Astrocyte (in vitro differentiated cells and primary cell): ENCODE data around the gene MAK. TPM values are rescaled to one million over a fixed set of nuclear protein-coding genes. Genes with fewer than 3 reads are reported as not detected.

Experiments used
- DNase-seq: peaks from one replicate; pipeline ENCODE4 v3.0.0-alpha.2; 2010; ENCODE audit warnings: low read depth
- FAIRE-seq: peaks from 2 replicates; lab custom pipeline; 2011; peaks lifted over from hg19 to GRCh38; lab: Jason Lieb, UNC
- H2AFZ ChIP-seq: 2 replicates; pipeline ENCODE4 v1.6.0; 2012; ENCODE audit warnings: low read depth, low read length, inconsistent platforms
- H3K27ac ChIP-seq: 2 replicates; pipeline ENCODE4 v1.5.1; 2011; ENCODE audit warnings: low read depth, low read length, inconsistent platforms
- H3K27me3 ChIP-seq: 2 replicates; pipeline ENCODE4 v1.6.0; 2011; ENCODE audit warnings: low read length, inconsistent platforms; ENCODE audit not compliant: insufficient read depth
- H3K36me3 ChIP-seq: 2 replicates; pipeline ENCODE4 v1.5.1; 2011; ENCODE audit warnings: low read length, inconsistent platforms; ENCODE audit not compliant: insufficient read depth
- H3K4me1 ChIP-seq: 2 replicates; pipeline ENCODE4 v1.5.1; 2011; ENCODE audit warnings: low read length, inconsistent platforms; ENCODE audit not compliant: insufficient read depth
- H3K4me2 ChIP-seq: 2 replicates; pipeline ENCODE4 v1.6.0; 2012; ENCODE audit warnings: low read length, inconsistent platforms
- H3K4me3 ChIP-seq: 2 replicates; pipeline ENCODE4 v1.5.1; 2011; ENCODE audit warnings: low read depth, mild to moderate bottlenecking, low read length, inconsistent platforms; ENCODE audit not compliant: insufficient read depth
- H3K79me2 ChIP-seq: 2 replicates; pipeline ENCODE4 v1.6.0; 2012; ENCODE audit warnings: mild to moderate bottlenecking, low read length, inconsistent platforms; ENCODE audit not compliant: insufficient read depth
- H3K9ac ChIP-seq: 2 replicates; pipeline ENCODE4 v1.6.0; 2012; ENCODE audit warnings: mild to moderate bottlenecking, low read length, inconsistent platforms
- H3K9me3 ChIP-seq: 2 replicates; pipeline ENCODE4 v1.5.1; 2012; ENCODE audit warnings: low read depth, mild to moderate bottlenecking, low read length, inconsistent platforms; ENCODE audit not compliant: insufficient read depth
- H4K20me1 ChIP-seq: 2 replicates; pipeline ENCODE4 v1.6.0; 2012; ENCODE audit warnings: low read length, inconsistent platforms; ENCODE audit not compliant: insufficient read depth
- H3K27ac Mint-ChIP-seq: one replicate; pipeline ENCODE4 v1.8.0; 2021; ENCODE audit warnings: mild to moderate bottlenecking, mixed read lengths; ENCODE audit not compliant: unreplicated experiment
- H3K27me3 Mint-ChIP-seq: one replicate; pipeline ENCODE4 v1.8.0; 2021; ENCODE audit warnings: low read depth, mixed read lengths; ENCODE audit not compliant: unreplicated experiment
- H3K36me3 Mint-ChIP-seq: one replicate; pipeline ENCODE4 v1.8.0; 2021; ENCODE audit warnings: low read depth, mixed read lengths; ENCODE audit not compliant: unreplicated experiment
- H3K4me1 Mint-ChIP-seq: one replicate; pipeline ENCODE4 v1.8.0; 2021; ENCODE audit warnings: low read depth, mixed read lengths; ENCODE audit not compliant: unreplicated experiment
- H3K4me3 Mint-ChIP-seq: one replicate; pipeline ENCODE4 v1.8.0; 2021; ENCODE audit warnings: mild to moderate bottlenecking, moderate library complexity, mixed read lengths; ENCODE audit not compliant: unreplicated experiment
- H3K9me3 Mint-ChIP-seq: one replicate; pipeline ENCODE4 v1.8.0; 2021; ENCODE audit warnings: mild to moderate bottlenecking, mixed read lengths; ENCODE audit not compliant: unreplicated experiment
- CTCF ChIP-seq: IDR thresholded peaks from 2 replicates; pipeline ENCODE4 v1.5.1; 2011; ENCODE audit warnings: low read depth, mild to moderate bottlenecking, inconsistent platforms, low read length, moderate library complexity; ENCODE audit not compliant: insufficient read depth
- EZH2 ChIP-seq: IDR thresholded peaks from 2 replicates; pipeline ENCODE4 v1.6.1; 2012; ENCODE audit warnings: mild to moderate bottlenecking, low read length, inconsistent platforms; ENCODE audit not compliant: insufficient read depth
- total RNA-seq: library from RNA; stranded (reverse); gene quantifications from 2 replicates; pipeline ENCODE4 v1.2.1, GENCODE V29; 2021

The MAK gene
- total RNA-seq, 1 donor from 2014 or later: 0.05 TPM

GRCh38 chr6:10852361-10852960, 14.1 kb upstream of the MAK start:
- Histone ChIP-seq H2AFZ (no peak overlapping the region), H3K36me3 (no peaks in the 10 kb centered on the region), H3K4me1 (no peaks in the 10 kb centered on the region), H3K4me2 (no peak overlapping the region), H3K27me3 (no peaks in the 10 kb centered on the region), H4K20me1 (no peaks in the 10 kb centered on the region), H3K4me3 (no peak overlapping the region), H3K9me3 (no peaks in the 10 kb centered on the region), H3K79me2 (no peaks in the 10 kb centered on the region), H3K9ac (no peak overlapping the region), H3K27ac (no peak overlapping the region)
- no peaks in the 10 kb centered on the region for H3K27me3 Mint-ChIP-seq
- H3K36me3 Mint-ChIP-seq: peaks cover 1% of the 10 kb centered on the region
- TF ChIP-seq CTCF (no peak), EZH2 (no peak)
- FAIRE-seq: no peak
- H3K27ac Mint-ChIP-seq: no peak overlapping the region
- no peak for DNase-seq
- no peak overlapping the region for H3K4me3 Mint-ChIP-seq
- H3K4me1 Mint-ChIP-seq: no peaks in the 10 kb centered on the region
- H3K9me3 Mint-ChIP-seq: peaks cover 11% of the 10 kb centered on the region

- DNase-seq: no peak
- H3K4me1 ChIP-seq: no peaks in the 10 kb centered on the region
- no peak overlapping the region for H3K9ac ChIP-seq
Measured at GRCh38 chr6:10850728-10851127, 12.4 kb upstream of the MAK start.

More at GRCh38 chr6:10850728-10851127, 12.4 kb upstream of the MAK start:
- Histone ChIP-seq H3K27me3 (no peaks in the 10 kb centered on the region), H3K27ac (no peak overlapping the region), H3K9me3 (no peaks in the 10 kb centered on the region), H3K4me3 (no peak overlapping the region), H3K4me2 (no peak overlapping the region), H2AFZ (no peak overlapping the region), H3K79me2 (no peaks in the 10 kb centered on the region), H4K20me1 (no peaks in the 10 kb centered on the region), H3K36me3 (no peaks in the 10 kb centered on the region)
- no peak for TF ChIP-seq CTCF
- no peak for TF ChIP-seq EZH2
- Mint-ChIP-seq H3K4me3 (no peak overlapping the region), H3K36me3 (no peaks in the 10 kb centered on the region), H3K27ac (no peak overlapping the region), H3K27me3 (peaks cover 2% of the 10 kb centered on the region), H3K4me1 (no peaks in the 10 kb centered on the region), H3K9me3 (peaks cover 11% of the 10 kb centered on the region)
- FAIRE-seq: no peak
